ENCODE data around the gene VPS13C.

VPS13C gene, protein sequence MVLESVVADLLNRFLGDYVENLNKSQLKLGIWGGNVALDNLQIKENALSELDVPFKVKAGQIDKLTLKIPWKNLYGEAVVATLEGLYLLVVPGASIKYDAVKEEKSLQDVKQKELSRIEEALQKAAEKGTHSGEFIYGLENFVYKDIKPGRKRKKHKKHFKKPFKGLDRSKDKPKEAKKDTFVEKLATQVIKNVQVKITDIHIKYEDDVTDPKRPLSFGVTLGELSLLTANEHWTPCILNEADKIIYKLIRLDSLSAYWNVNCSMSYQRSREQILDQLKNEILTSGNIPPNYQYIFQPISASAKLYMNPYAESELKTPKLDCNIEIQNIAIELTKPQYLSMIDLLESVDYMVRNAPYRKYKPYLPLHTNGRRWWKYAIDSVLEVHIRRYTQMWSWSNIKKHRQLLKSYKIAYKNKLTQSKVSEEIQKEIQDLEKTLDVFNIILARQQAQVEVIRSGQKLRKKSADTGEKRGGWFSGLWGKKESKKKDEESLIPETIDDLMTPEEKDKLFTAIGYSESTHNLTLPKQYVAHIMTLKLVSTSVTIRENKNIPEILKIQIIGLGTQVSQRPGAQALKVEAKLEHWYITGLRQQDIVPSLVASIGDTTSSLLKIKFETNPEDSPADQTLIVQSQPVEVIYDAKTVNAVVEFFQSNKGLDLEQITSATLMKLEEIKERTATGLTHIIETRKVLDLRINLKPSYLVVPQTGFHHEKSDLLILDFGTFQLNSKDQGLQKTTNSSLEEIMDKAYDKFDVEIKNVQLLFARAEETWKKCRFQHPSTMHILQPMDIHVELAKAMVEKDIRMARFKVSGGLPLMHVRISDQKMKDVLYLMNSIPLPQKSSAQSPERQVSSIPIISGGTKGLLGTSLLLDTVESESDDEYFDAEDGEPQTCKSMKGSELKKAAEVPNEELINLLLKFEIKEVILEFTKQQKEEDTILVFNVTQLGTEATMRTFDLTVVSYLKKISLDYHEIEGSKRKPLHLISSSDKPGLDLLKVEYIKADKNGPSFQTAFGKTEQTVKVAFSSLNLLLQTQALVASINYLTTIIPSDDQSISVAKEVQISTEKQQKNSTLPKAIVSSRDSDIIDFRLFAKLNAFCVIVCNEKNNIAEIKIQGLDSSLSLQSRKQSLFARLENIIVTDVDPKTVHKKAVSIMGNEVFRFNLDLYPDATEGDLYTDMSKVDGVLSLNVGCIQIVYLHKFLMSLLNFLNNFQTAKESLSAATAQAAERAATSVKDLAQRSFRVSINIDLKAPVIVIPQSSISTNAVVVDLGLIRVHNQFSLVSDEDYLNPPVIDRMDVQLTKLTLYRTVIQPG (N-terminal part only)

DNA sequence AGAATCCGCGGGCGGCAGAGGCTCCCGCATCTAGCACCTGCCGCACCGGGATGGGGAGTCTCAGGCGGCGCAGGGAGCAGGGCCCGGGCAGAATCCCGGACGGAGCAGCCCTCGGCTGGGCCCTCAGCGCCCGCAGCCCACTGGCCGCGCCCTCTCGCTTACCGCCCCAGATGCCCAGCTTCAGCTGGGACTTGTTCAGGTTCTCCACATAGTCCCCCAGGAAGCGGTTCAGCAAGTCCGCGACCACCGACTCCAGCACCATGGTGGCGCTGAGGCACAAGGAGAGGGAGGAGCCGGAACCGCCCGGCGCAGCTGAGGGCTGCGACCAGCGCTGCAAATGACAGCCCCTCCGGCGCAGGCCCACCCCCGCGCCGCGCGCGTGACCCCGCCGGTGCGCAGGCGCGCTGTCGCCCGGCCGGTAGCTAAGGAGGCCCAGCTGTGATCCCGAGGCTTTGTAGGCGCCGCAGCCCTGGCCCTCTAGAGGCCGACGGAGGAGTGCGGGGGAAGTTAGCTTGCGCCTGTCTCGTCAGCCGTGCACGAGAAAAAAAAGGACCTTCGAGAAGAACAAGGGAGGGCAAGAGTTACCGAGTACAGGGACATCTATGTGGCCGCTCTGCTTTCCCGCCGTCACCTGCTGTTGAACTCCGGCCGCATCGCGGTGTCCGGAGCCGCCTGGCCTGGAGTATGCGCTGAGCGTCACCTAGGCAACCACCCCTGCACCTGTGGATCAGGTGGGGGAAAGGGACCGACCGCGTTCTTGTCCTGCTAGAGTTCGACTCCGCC, at the start of gene VPS13C:
Gene VPS13C (minus strand): TSS at position 335 of the 783 bp plus-strand sequence. CDS start 73 bp downstream, at position 262.
- peaks cover 9% of the 10 kb centered on the region for H3K4me1 ChIP-seq (ENCODE audit: control insufficient read depth, insufficient read depth, low read length)
- H3K9ac ChIP-seq (ENCODE audit: low read length) = peak within 1 kb of the TSS; percentile 86
- H3K4me3 ChIP-seq (ENCODE audit: low read length) = peak within 1 kb of the TSS; percentile 96
- no peaks in the 10 kb centered on the region for H3K27me3 ChIP-seq (replicated peaks; ENCODE audit: control insufficient read depth, insufficient read depth, low read length)
- peak; percentile 97 for DNase-seq (ENCODE audit: low read depth)
- no peaks in the 10 kb centered on the region for H3K36me3 ChIP-seq (ENCODE audit: control insufficient read depth, insufficient read depth, low read length, severe bottlenecking)
- no peaks in the 10 kb centered on the region for H3K9me3 ChIP-seq (ENCODE audit: control insufficient read depth, low read length)

DNA sequence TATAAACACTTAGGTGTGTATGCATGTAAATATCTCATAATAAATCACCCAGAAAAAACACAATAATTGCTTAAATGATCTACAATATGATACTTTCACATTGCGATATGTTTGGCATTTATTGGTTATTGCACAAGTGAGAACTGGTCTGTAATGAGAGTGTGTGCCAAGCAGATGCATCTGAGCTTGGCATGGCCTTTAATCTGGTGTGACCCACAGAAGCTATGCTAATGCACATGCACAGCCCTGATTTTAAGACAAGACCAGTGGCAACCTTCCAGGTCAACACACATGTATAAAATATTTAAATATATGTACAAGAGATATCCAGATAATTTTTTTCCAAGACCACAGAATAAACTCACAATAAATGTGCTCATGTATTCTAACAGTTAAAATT, 49.2 kb upstream of the VPS13C start:
- DNase-seq (ENCODE audit: low read depth) = no peak
- peak overlapping the region; percentile 43 for H3K4me3 ChIP-seq (ENCODE audit: low read length)
- no peaks in the 10 kb centered on the region for H3K9me3 ChIP-seq (ENCODE audit: control insufficient read depth, low read length)
- H3K4me1 ChIP-seq (ENCODE audit: control insufficient read depth, insufficient read depth, low read length) = peaks cover 54% of the 10 kb centered on the region
- H3K36me3 ChIP-seq (ENCODE audit: control insufficient read depth, insufficient read depth, low read length, severe bottlenecking) = no peaks in the 10 kb centered on the region
- no peaks in the 10 kb centered on the region for H3K27me3 ChIP-seq (replicated peaks; ENCODE audit: control insufficient read depth, insufficient read depth, low read length)
- H3K9ac ChIP-seq (ENCODE audit: low read length) = no peak overlapping the region

DNA sequence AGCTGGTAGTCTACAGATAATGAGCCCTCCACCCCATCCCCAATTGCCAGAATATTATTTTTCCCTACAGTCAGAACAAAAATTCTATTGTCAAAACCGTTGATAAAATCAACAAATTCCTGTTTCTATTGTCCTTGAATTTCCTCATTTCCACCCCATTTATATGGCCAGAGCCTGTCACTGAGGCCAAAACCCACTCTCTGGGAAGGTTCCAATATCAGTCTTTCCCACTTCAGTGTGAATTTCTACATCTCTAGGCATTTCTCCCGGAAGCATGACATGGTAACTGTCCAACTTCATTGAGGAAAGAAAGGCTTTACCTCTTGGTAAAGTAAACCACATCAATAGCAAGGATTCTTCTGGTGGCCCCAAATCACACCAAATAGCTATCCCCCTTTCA, 48.2 kb upstream of the VPS13C start:
- Histone ChIP-seq H3K9ac (ENCODE audit: low read length) (no peak overlapping the region), H3K9me3 (ENCODE audit: control insufficient read depth, low read length) (no peaks in the 10 kb centered on the region), H3K27me3 (replicated peaks; ENCODE audit: control insufficient read depth, insufficient read depth, low read length) (no peaks in the 10 kb centered on the region), H3K36me3 (ENCODE audit: control insufficient read depth, insufficient read depth, low read length, severe bottlenecking) (no peaks in the 10 kb centered on the region), H3K4me3 (ENCODE audit: low read length) (no peak overlapping the region), H3K4me1 (ENCODE audit: control insufficient read depth, insufficient read depth, low read length) (peaks cover 62% of the 10 kb centered on the region)
- DNase-seq (ENCODE audit: low read depth) = no peak

DNA sequence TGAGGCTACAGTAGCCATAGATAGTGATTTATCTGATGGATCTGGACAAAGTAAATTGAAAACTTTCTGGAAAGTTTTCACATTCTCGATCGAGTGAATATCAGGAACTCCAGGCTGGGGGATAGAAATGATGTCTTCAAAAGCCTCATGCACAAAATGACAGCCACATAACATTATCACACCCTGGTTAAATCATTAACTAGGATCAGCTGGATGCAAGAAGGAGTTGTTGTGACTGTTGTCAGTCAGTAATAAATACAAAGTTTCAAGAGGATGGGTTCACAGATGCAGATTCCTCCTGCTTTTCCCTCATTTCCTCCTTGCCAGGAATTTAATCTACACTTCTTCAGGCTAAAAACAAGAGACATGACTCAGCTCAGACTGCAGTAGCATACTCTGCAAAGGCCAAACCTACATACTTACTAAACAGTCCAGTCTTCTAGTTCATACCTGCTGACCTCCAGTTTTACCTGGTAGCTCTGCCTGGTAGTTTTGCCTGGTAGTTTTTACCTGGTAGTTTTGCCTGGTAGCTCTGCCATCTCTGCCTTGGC, 47.4 kb upstream of the VPS13C start:
- Histone ChIP-seq H3K4me1 (ENCODE audit: control insufficient read depth, insufficient read depth, low read length) (peaks cover 54% of the 10 kb centered on the region), H3K9me3 (ENCODE audit: control insufficient read depth, low read length) (no peaks in the 10 kb centered on the region), H3K27me3 (replicated peaks; ENCODE audit: control insufficient read depth, insufficient read depth, low read length) (no peaks in the 10 kb centered on the region), H3K9ac (ENCODE audit: low read length) (no peak overlapping the region), H3K4me3 (ENCODE audit: low read length) (no peak overlapping the region), H3K36me3 (ENCODE audit: control insufficient read depth, insufficient read depth, low read length, severe bottlenecking) (no peaks in the 10 kb centered on the region)
- no peak for DNase-seq (ENCODE audit: low read depth)

DNA sequence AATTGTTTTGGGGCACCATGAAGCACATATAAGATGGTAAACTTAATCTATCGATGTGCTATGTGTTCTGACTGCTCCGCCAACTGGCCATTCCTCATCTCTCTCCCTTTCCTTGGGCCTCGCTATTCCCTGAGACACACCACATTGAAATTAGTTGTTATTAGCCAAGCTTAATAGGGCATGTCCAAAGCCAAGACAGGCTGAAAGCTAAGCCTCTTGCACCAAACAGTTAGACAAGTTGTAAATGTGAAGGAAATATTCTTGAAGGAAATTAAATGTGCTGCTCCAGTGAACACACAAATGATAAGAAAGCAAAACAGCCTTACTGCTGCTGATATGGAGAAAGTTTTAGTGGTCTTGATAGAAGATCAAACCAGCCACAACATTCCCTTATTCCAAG, 45.8 kb upstream of the VPS13C start:
- H3K9me3 ChIP-seq (ENCODE audit: control insufficient read depth, low read length) = no peaks in the 10 kb centered on the region
- no peak for DNase-seq (ENCODE audit: low read depth)
- H3K36me3 ChIP-seq (ENCODE audit: control insufficient read depth, insufficient read depth, low read length, severe bottlenecking) = no peaks in the 10 kb centered on the region

DNA sequence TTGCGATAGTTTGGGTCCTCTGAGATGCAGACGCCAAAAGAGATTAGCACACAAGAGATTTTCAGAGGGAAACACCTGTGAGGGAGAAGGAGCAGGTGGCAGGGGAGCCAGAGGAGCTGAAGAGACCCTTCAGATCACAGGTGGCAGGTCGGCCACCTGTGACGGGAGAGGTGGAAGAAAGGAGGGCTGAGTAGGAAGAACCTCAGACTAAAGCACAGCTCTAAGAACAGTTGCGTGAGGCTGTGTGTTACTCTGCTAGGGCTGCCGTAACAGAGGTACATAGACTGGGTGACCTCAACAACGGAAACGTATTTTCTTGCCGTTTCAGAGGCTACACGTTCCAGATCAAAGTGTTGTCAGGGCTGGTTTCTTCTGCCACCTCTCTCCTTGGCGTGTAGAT, 45.0 kb upstream of the VPS13C start:
- Histone ChIP-seq H3K9ac (ENCODE audit: low read length) (no peak overlapping the region), H3K36me3 (ENCODE audit: control insufficient read depth, insufficient read depth, low read length, severe bottlenecking) (no peaks in the 10 kb centered on the region), H3K4me1 (ENCODE audit: control insufficient read depth, insufficient read depth, low read length) (peaks cover 39% of the 10 kb centered on the region), H3K4me3 (ENCODE audit: low read length) (no peak overlapping the region), H3K9me3 (ENCODE audit: control insufficient read depth, low read length) (no peaks in the 10 kb centered on the region), H3K27me3 (replicated peaks; ENCODE audit: control insufficient read depth, insufficient read depth, low read length) (no peaks in the 10 kb centered on the region)
- no peak for DNase-seq (ENCODE audit: low read depth)

More for the DNA sequence above, 45.8 kb upstream of the VPS13C start:
- peaks cover 47% of the 10 kb centered on the region for H3K4me1 ChIP-seq (ENCODE audit: control insufficient read depth, insufficient read depth, low read length)
- no peaks in the 10 kb centered on the region for H3K27me3 ChIP-seq (replicated peaks; ENCODE audit: control insufficient read depth, insufficient read depth, low read length)
- no peak overlapping the region for H3K9ac ChIP-seq (ENCODE audit: low read length)
- no peak overlapping the region for H3K4me3 ChIP-seq (ENCODE audit: low read length)

DNA sequence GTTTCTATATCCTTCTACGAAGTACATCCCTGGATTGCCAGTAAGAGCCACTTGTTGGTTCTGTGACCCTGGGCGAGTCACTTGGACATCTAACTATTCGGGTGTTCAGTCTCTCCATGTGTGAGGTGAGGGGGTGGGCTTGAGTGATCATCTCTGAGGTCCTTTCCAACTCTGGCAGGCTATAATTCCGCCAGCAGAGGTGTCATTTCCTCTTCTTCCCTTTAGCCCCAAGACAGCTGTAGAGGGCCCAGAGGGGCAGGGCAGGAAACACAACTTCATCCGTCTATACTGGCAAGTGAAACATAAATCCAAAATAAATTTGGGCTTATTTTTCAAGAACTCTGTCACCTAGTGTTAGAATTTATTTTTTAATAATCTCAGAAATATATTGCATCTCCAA, 44.6 kb upstream of the VPS13C start:
- no peak for DNase-seq (ENCODE audit: low read depth)
- no peaks in the 10 kb centered on the region for H3K27me3 ChIP-seq (replicated peaks; ENCODE audit: control insufficient read depth, insufficient read depth, low read length)
- H3K4me1 ChIP-seq (ENCODE audit: control insufficient read depth, insufficient read depth, low read length) = peaks cover 34% of the 10 kb centered on the region

DNA sequence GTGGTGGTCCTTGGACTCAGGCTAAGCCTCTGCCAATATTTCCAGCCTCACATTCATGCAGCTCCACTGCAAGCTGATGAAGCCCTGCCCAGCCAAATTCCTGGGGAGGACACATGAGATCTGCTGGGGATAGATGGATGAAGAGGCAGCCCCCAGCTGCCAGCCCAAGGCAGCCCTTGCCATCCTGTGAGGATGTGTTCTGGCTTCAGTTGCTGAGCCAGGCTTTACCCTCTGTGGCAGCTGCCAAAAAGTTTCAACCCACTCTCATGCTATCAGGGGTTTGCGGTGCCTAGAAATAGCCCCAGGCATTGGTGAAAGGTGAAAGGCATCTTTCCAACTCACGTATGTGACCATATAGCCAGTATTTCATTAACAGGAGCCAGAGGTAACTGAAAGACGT, 44.2 kb upstream of the VPS13C start:
- no peak overlapping the region for H3K4me3 ChIP-seq (ENCODE audit: low read length)
- no peaks in the 10 kb centered on the region for H3K36me3 ChIP-seq (ENCODE audit: control insufficient read depth, insufficient read depth, low read length, severe bottlenecking)
- no peak for DNase-seq (ENCODE audit: low read depth)

More for the DNA sequence above, 44.6 kb upstream of the VPS13C start:
- Histone ChIP-seq H3K9ac (ENCODE audit: low read length) (no peak overlapping the region), H3K4me3 (ENCODE audit: low read length) (no peak overlapping the region), H3K9me3 (ENCODE audit: control insufficient read depth, low read length) (no peaks in the 10 kb centered on the region), H3K36me3 (ENCODE audit: control insufficient read depth, insufficient read depth, low read length, severe bottlenecking) (no peaks in the 10 kb centered on the region)

DNA sequence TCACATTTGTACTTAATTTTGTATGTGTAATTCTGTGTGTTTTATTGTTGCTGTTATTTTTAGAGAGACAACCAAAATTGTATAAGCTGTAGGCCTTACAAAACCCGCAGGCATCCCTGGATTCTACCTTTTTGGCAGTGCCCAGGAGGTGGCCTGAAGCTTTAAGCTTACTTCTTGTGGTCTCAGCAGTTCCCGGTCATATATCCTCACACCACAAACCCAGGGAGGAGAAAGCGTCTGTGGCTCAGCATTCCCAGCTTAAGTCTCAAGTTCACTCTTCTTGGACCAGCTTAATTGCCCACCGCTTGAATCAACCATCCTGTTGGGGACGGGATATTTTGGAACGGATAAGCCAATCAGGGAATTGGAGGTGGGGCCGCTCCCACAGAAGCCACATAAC, 43.2 kb upstream of the VPS13C start:
- Histone ChIP-seq H3K36me3 (ENCODE audit: control insufficient read depth, insufficient read depth, low read length, severe bottlenecking) (no peaks in the 10 kb centered on the region), H3K4me1 (ENCODE audit: control insufficient read depth, insufficient read depth, low read length) (peaks cover 27% of the 10 kb centered on the region), H3K9me3 (ENCODE audit: control insufficient read depth, low read length) (no peaks in the 10 kb centered on the region), H3K9ac (ENCODE audit: low read length) (no peak overlapping the region), H3K4me3 (ENCODE audit: low read length) (no peak overlapping the region), H3K27me3 (replicated peaks; ENCODE audit: control insufficient read depth, insufficient read depth, low read length) (no peaks in the 10 kb centered on the region)
- no peak for DNase-seq (ENCODE audit: low read depth)

More for the DNA sequence above, 44.2 kb upstream of the VPS13C start:
- no peaks in the 10 kb centered on the region for H3K27me3 ChIP-seq (replicated peaks; ENCODE audit: control insufficient read depth, insufficient read depth, low read length)
- peaks cover 30% of the 10 kb centered on the region for H3K4me1 ChIP-seq (ENCODE audit: control insufficient read depth, insufficient read depth, low read length)
- no peaks in the 10 kb centered on the region for H3K9me3 ChIP-seq (ENCODE audit: control insufficient read depth, low read length)
- no peak overlapping the region for H3K9ac ChIP-seq (ENCODE audit: low read length)

DNA sequence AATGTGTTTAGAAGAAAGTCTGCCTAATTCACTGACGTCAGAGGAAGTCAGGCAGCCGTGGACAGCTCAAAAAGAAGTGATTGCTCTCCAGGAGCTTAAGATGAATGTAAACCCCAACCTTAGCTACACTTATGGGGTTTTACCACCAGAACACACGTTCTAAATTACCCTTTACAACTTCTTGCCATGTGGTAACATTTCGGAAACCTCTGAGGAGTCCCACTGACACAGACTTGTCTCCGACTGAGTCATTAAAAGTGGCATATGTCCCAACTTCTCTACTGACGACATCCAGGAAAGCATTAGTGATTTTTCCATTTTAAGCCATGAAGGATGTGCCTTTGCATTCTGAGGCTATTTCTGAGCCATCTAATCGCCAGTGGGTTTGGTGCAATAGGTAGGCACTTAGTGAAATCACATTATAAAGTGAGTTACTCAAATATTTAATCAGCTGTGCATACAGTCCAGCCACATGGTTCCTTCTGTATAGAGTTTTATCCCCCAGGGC, 38.9 kb upstream of the VPS13C start:
- Histone ChIP-seq H3K9ac (ENCODE audit: low read length) (no peak overlapping the region), H3K27me3 (replicated peaks; ENCODE audit: control insufficient read depth, insufficient read depth, low read length) (no peaks in the 10 kb centered on the region), H3K9me3 (ENCODE audit: control insufficient read depth, low read length) (no peaks in the 10 kb centered on the region), H3K4me3 (ENCODE audit: low read length) (peak overlapping the region; percentile 60), H3K36me3 (ENCODE audit: control insufficient read depth, insufficient read depth, low read length, severe bottlenecking) (no peaks in the 10 kb centered on the region), H3K4me1 (ENCODE audit: control insufficient read depth, insufficient read depth, low read length) (peaks cover 12% of the 10 kb centered on the region)
- peak; percentile 64 for DNase-seq (ENCODE audit: low read depth)

Data from adipocyte (in vitro differentiated cells).